ENCODE data around the gene MIA. TPM values are rescaled to one million over a fixed set of nuclear protein-coding genes. Genes with fewer than 3 reads are reported as not detected.

MIA gene
- total RNA-seq, 2 donors from 2014 or later: 0.97 to 1.8 TPM

DNA sequence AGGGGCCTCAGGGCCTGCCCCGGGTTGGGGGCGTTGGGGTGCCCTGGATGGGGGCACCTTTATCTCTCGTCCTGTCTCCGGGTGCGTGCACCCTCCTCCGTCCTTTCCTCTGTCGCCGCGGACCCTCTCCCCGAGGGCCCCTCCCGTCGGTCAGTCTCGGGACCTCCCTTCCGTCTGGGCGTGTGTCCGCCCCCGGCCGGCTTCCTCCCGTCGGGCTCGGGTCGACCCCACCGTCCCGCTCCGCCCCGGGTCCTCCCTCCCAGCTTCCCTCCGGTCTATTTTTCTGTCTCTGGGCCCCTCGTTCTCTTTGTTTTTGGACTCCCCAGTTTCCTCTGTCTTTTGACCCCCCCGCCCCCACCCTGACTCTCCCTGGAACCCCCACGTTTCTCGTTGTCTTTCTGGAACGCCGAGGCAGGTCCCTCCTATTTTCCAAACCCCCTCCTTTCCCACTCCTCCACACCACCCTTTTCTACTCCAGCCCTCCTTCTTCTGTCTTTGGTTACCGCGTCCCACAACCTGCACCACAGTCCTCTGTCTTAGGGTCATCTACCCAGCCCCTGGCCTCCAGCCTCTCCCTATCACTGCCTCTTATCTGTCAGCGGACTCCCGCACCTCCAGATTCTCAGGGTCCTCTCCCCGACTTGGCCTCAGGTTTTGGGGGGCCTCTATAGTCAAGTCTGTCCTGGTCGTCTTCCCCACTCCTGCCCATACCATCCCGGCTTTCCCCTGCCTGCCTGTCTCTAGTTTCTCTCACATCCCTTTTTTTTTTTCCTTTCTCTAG lies 24.4 kb downstream of the MIA start:
- peak; percentile 13 to 28 for ATAC-seq

DNA sequence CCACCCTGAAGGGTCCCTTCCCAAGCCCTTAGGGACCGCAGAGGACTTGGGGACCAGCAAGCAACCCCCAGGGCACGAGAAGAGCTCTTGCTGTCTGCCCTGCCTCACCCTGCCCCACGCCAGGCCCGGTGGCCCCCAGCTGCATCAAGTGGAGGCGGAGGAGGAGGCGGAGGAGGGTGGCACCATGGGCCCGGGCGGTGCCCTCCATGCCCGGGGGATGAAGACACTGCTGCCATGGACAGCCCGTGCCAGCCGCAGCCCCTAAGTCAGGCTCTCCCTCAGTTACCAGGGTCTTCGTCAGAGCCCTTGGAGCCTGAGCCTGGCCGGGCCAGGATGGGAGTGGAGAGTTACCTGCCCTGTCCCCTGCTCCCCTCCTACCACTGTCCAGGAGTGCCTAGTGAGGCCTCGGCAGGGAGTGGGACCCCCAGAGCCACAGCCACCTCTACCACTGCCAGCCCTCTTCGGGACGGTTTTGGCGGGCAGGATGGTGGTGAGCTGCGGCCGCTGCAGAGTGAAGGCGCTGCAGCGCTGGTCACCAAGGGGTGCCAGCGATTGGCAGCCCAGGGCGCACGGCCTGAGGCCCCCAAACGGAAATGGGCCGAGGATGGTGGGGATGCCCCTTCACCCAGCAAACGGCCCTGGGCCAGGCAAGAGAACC lies 25.1 kb downstream of the MIA start:
- DNase-seq (no peak), ATAC-seq (no peak)
- intact Hi-C loops (cut with DNase I): loop anchor here in 1 of 2 donors (5.0 to 10.0 kb wide), 2 partner anchors 83 to 136 kb away; partner anchors contain the start of genes COQ8B and ITPKC

More for the DNA sequence above, 24.4 kb downstream of the MIA start:
- peak; percentile 82 for DNase-seq
- intact Hi-C loops (cut with DNase I): loop anchor here in 1 of 2 donors (5.0 to 10.0 kb wide), 2 partner anchors 82 to 135 kb away; partner anchors contain the start of genes COQ8B and ITPKC

DNA sequence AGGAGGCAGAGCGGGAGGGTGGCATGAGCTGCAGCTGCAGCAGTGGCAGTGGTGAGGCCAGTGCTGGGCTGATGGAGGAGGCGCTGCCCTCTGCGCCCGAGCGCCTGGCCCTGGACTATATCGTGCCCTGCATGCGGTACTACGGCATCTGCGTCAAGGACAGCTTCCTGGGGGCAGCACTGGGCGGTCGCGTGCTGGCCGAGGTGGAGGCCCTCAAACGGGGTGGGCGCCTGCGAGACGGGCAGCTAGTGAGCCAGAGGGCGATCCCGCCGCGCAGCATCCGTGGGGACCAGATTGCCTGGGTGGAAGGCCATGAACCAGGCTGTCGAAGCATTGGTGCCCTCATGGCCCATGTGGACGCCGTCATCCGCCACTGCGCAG lies 25.7 kb downstream of the MIA start:
- ATAC-seq: no peak
- intact Hi-C loops (cut with DNase I): loop anchor here in 1 of 2 donors (5.0 to 10.0 kb wide), 2 partner anchors 84 to 136 kb away; partner anchors contain the start of genes COQ8B and ITPKC
- no peak for DNase-seq

DNA sequence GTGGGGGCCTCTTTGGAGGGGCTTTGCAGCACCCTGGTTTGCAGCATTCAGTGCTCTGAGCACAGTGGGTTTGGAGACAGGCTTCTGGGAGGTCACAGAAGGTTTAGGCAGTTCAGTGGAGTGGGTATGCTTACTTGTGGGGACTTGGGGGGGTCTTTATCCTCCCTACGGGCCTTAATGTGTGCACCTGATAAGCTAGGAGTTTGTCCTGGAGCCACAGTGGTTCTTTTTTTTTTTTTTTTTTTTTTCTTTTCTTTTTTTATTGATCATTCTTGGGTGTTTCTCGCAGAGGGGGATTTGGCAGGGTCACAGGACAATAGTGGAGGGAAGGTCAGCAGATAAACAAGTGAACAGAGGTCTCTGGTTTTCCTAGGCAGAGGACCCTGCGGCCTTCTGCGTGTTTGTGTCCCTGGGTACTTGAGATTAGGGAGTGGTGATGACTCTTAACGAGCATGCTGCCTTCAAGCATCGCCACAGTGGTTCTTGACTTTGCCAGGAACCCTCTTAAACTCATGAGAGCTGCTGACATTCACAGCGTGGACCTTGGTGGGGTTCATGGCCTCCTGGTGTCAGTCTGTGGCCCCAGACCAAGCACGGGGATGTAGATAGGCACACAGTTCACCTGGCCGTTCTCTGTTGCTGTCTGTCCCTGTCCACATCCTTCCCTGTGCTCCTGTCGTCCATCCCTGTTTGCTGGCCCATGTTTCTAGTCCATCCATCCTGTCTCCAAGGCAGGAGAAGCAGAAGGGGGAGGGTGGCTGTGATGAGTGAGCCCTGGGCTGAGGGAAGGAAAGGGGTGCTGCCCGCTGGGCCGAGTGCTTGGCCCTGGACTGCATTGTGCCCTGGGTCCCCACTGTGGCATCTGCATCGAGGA lies 26.3 kb downstream of the MIA start:
- intact Hi-C loops (cut with DNase I): loop anchor here in 1 of 2 donors (5.0 to 10.0 kb wide), 2 partner anchors 84 to 137 kb away; partner anchors contain the start of genes COQ8B and ITPKC
- ATAC-seq (no peak), DNase-seq (no peak)

DNA sequence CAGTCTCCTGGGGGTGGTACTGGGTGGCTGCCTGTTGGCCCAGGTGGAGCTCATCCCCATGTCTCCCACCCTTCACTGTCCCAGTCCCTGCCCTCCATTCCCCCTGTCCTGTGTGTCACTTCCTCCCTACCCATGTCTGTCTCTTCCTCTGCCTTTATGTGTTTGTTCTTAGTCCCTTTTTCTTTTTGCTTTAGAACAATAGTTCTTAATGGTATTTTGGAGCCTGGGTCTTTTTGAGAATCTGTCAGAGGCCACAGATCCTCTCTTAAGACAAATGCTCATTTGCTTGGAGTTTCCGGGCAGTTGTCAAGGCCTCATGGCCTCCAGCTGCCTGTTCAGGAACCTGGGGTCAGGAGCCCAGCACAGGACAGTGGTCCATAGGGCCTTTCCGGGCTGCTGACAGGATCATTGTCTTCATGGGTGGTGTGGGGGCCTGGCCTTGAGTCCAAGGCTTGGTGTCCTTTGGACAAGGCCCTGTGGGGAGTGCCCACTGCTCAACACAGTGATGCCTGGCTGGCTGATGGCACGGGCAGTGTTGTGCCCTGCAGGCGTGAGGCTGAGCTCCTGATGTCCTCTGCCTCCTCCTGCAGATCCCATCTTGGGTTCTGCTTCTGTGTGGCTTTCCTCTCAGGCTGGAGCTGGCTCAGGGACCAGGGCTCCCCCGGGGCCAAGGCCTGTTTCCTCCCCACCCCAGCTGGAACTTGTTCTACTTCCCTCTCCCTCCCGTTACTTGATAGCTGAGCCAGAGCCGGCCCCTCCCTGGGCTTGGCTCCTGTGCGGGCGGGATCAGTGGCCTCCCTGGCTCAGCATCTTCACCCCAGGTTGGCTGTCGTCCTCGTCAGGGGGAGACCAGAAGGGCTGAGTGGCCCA lies 27.2 kb downstream of the MIA start:
- ATAC-seq: peak in 1 of 2 donors; percentile 1
- DNase-seq: peak; percentile 74
- intact Hi-C loops (cut with DNase I): loop anchor here in 1 of 2 donors (5.0 to 10.0 kb wide), 2 partner anchors 85 to 138 kb away; partner anchors contain the start of genes COQ8B and ITPKC

DNA sequence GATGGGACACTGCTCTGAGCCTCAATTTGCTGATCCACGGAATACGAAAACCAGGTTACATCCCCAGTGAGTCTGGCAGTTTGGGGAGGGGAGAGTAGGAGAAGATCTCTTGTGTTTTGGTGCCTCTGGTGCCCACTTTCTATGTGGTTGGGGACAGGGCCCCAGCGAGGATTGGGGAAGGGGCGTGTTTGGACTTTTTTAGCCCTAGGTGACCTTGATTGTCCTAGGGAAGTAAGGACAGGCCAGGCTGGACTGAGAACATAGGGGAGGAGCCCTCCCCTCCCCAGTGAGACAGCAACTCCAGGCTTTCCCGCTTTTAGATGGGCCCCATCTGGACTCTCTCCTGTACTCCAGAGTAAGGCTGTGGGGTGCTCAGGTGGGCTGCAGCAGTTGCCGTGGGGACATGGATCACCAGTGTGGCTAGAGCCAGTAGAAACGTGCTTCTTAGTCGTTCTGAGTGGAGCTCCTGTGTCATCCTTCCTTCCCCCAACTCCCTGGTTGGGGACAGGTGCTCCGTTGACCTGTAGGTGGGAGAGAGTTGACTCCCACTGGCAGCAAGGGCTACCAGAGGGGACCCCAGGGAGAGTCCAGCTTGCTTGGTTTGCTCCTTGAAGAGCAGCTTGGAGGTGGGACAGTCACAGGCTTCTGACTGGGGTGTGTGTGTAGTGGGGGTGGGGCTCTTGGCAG lies 28.0 kb downstream of the MIA start:
- DNase-seq (no peak), ATAC-seq (no peak)
- intact Hi-C loops (cut with DNase I): loop anchor here in 1 of 2 donors (5.0 to 10.0 kb wide), 2 partner anchors 86 to 139 kb away; partner anchors contain the start of genes COQ8B and ITPKC

DNA sequence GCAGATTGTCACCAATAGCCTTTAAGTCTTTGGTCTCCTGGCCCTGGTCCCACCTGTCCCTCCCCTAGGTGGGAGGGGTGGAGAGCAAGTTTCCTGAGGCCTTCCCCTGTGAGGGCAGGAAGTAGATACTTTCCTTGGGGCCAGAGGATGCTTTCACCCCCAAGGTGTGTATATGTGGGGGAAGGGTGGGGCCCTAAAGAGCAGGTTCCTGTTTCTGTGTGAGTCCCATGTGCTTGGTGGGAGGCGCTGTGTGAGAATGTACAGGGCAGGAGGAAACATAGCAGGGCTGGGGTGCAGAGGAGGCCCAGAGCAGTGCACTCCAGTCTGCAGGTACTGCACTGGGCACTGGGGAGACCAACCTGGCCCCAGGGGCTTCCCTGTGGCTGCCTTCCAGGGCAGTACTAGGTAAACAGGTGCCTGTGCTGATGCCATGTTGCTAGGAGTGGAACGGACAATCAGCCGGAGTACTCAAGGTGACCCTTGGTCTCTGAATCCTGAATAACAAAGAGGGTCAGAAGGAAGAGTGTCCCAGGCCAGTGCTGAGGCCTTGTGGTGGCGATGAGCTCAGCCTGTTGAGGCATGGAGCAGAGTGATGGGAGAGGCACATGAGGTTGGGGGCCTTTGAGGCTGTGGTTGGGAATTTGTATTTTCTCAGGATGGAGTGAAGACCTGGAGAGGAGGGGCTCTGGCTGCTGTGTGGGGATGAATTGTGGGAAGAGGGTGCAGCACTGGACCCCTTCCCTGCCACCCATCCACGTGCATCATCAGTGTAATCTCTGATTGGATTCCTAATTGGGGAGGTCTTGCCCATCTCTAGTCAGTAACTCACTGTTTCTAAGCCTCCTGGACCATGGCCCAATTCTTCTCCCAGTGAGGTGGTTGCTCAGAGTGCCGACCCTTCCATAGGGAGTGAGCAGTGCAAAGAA lies 28.8 kb downstream of the MIA start:
- intact Hi-C loops (cut with DNase I): loop anchor here in 1 of 2 donors (5.0 to 10.0 kb wide), 2 partner anchors 87 to 139 kb away; partner anchors contain the start of genes COQ8B and ITPKC
- DNase-seq (peak; percentile 64), ATAC-seq (no peak)

DNA sequence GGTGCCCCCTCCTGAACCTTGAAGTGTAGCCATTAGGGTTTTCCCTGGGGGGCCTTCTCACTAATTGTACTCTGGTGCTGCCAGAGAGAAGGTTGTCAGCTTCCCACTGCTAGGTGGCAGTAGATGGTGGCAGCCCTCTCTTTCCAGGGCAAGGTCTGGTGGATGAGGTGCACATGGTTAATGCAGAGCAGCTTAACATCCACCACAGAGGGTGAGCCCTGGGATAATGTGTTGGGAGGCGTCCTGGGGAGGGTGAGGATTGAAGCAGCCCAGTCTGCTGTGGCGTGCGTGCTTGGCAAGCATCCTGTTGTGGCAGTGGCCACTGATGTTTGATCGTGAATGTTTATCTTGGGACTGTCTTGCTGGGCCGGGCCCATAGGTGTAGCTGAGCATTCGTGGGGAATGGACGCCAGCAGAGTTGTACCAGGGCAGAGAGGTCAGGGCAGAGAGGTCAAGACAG lies 29.5 kb downstream of the MIA start:
- intact Hi-C loops (cut with DNase I): loop anchor here in 1 of 2 donors (5.0 to 10.0 kb wide), 2 partner anchors 88 to 140 kb away; partner anchors contain the start of genes COQ8B and ITPKC
- no peak for ATAC-seq
- no peak for DNase-seq

DNA sequence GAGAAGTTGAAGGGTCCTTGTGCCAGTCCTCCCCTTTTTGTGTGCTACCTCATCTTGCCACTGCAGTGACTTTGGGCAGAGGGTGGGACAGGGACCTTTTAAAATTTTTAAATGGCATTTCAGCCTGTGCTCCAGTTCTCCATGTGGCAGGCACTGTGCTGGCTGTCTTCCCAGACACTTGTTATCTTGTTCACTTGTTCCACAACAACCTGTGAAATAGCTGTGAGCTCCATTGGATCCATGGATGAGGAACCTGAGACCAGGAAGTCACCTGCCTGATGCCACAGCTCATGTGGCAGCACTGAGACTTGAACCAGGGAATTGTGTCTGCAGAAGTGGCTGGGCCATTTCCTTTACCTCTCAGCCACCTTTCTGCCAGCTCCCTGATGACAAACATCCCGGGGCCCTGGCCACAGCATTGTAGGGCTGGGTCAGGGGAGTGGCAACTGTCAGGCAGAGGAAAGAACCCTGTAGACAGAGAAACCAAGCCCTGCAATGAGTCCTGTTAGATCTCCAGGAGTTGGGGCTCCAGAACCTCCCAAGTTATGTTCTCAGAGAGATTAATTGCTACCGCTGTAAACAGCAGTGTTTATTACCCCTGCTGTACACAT lies 30.0 kb downstream of the MIA start:
- ATAC-seq (no peak), DNase-seq (peak; percentile 53)
- intact Hi-C loops (cut with DNase I): loop anchor here in 1 of 2 donors (10.0 kb wide), 1 partner anchor 141 kb away; no protein-coding TSS in a partner anchor

DNA sequence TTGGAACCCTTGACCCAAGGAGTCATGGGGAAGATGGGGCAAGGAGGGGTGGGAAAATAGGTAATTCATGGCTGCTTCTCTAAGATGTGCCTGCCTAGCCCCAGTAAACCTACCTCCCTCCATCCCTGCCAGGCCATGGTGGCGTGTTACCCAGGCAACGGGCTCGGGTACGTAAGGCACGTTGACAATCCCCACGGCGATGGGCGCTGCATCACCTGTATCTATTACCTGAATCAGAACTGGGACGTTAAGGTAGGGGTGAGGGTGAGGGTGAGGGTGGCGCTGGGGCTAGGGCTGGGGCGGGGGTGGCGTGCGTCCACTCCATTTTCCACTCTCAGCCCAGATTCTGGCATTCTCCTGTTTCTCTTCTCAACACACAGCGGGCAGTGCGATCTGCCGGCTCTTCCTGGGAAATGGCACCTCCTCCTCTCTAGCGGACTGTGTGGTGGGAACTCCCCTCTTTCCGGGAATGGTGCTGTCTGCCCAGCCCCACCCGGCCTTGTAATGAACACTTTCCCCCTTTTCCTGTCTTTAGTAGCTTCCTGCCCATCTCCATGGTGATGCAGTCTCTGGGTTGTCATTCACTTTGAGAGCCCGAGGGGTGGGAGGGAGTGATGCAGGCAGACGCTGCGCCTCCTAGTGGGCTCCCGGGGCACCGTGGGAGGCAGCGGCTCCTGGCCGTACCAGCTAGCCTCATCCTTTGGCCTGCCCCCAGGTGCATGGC lies 31.3 kb downstream of the MIA start:
- intact Hi-C loops (cut with DNase I): loop anchor here in 1 of 2 donors (10.0 kb wide), 1 partner anchor 142 kb away; no protein-coding TSS in a partner anchor
- peak; percentile 89 for DNase-seq
- ATAC-seq: peak; percentile 32 to 56

DNA sequence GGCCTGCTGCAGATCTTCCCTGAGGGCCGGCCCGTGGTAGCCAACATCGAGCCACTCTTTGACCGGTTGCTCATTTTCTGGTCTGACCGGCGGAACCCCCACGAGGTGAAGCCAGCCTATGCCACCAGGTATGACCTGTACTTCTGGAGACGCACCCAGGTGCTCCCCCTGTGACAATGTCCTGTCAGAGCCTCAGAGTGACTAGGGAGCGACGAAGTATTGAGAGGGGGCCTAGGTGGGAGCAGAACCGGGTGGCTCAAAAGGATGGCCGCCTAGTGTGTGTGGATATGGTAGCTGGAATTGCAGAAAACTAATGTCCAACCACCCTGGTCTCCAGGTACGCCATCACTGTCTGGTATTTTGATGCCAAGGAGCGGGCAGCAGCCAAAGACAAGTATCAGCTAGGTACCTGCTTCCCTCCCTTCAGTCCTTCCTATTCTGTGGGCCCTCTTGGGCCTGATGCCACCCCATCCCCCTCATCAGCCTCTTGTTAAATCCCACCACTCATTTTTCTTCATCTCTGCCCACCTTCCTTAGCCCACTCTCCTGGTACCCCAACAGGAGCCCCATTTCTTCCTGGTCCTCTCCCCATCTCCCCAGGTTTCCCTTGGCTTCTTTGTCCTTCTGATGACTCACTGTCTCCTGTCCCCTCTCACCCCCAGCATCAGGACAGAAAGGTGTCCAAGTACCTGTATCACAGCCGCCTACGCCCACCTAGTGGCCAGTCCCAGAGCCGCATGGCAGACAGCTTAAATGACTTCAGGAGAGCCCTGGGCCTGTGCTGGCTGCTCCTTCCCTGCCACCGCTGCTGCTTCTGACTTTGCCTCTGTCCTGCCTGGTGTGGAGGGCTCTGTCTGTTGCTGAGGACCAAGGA lies 32.1 kb downstream of the MIA start:
- ATAC-seq: no peak
- intact Hi-C loops (cut with DNase I): loop anchor here in 1 of 2 donors (10.0 kb wide), 1 partner anchor 143 kb away; no protein-coding TSS in a partner anchor
- no peak for DNase-seq

DNA sequence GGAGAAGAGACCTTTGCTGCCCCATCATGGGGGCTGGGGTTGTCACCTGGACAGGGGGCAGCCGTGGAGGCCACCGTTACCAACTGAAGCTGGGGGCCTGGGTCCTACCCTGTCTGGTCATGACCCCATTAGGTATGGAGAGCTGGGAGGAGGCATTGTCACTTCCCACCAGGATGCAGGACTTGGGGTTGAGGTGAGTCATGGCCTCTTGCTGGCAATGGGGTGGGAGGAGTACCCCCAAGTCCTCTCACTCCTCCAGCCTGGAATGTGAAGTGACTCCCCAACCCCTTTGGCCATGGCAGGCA lies 32.7 kb downstream of the MIA start:
- DNase-seq: no peak
- intact Hi-C loops (cut with DNase I): loop anchor here in 1 of 2 donors (10.0 kb wide), 1 partner anchor 143 kb away; no protein-coding TSS in a partner anchor
- no peak for ATAC-seq

DNA sequence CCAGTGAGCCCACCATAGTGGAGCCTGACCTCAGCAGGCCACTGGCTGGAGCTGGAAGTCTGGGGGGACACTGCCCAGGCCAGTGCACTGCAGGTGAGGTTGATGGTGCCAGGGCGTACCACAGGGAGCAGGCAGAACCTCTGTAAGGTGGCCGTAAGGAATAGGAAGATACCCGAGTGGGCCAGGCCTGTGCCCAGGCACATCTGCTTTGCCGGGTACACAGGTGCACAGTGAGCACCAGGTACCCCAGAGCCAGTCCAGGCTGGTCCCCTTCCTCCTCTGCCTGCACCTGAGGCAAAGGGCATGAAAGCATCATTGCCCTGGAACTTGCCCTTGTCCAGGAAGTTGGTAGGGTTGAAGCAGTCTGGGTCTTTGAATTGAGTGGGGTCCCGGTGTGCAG lies 33.2 kb downstream of the MIA start:
- DNase-seq (no peak), ATAC-seq (no peak)
- intact Hi-C loops (cut with DNase I): loop anchor here in 1 of 2 donors (10.0 kb wide), 1 partner anchor 144 kb away; no protein-coding TSS in a partner anchor

Measured in left cardiac atrium (tissue), 4 donors.